H1 (cell line): ENCODE measurements around the gene DIDO1. TPM values are rescaled to one million over a fixed set of nuclear protein-coding genes. Genes with fewer than 3 reads are reported as not detected.

Experiments used
- CTCF ChIA-PET: fragments of 300-600 bp; sonication (Branson Sonifier 250); formaldehyde crosslinking; loops from one replicate; lab custom pipeline; 2021; ENCODE audit not compliant: partially characterized antibody; lab: Charles Lee
- POLR2A ChIA-PET: fragments of 300-600 bp; sonication (Branson Sonifier 250); formaldehyde crosslinking; loops from one replicate; lab custom pipeline; 2021; ENCODE audit warnings: inconsistent platforms; ENCODE audit not compliant: partially characterized antibody; lab: Charles Lee
- DNase-seq, 2 experiments: peaks; one replicate each; pipeline versions ENCODE4 v3.0.0 to v3.0.0-alpha.2; 2010 to 2022; ENCODE audit warnings: low spot score in 2 of 2, low read depth in 1 of 2, mixed read lengths in 1 of 2
- FAIRE-seq: peaks from 2 replicates; lab custom pipeline; 2011; peaks lifted over from hg19 to GRCh38; lab: Jason Lieb, UNC
- H2AFZ ChIP-seq: 2 replicates; pipeline ENCODE4 v1.8.1; 2012; ENCODE audit warnings: low read length, inconsistent platforms
- H2AK5ac ChIP-seq: 2 replicates; pipeline ENCODE4 v1.6.1; 2013; ENCODE audit warnings: low read depth, low read length
- H2BK120ac ChIP-seq: replicated peaks from 2 replicates; pipeline ENCODE3; 2013; ENCODE audit warnings: low read depth, low read length, inconsistent platforms
- H2BK12ac ChIP-seq: 2 replicates; pipeline ENCODE4 v1.6.1; 2013; ENCODE audit warnings: low read depth, low read length
- H2BK15ac ChIP-seq: 2 replicates; pipeline ENCODE4 v1.6.1; 2013; ENCODE audit warnings: low read length
- H2BK20ac ChIP-seq: 2 replicates; pipeline ENCODE4 v1.6.1; 2013; ENCODE audit warnings: low read length
- H2BK5ac ChIP-seq: 2 replicates; pipeline ENCODE4 v1.6.1; 2013; ENCODE audit warnings: low read depth, low read length
- H3K14ac ChIP-seq: 2 replicates; pipeline ENCODE4 v1.6.1; 2013; ENCODE audit warnings: inconsistent platforms; ENCODE audit not compliant: insufficient read length
- H3K18ac ChIP-seq: 2 replicates; pipeline ENCODE4 v1.6.1; 2013; ENCODE audit warnings: low read length; ENCODE audit errors: extremely low read depth
- H3K23ac ChIP-seq: 2 replicates; pipeline ENCODE4 v1.6.1; 2013; ENCODE audit warnings: inconsistent platforms; ENCODE audit not compliant: insufficient read length
- H3K23me2 ChIP-seq: 2 replicates; pipeline ENCODE4 v1.6.1; 2013; ENCODE audit warnings: low read depth, low read length
- H3K27ac ChIP-seq: 2 replicates; pipeline ENCODE4 v1.6.1; 2011; ENCODE audit warnings: low read depth, low read length, inconsistent platforms
- H3K27me3 ChIP-seq, 4 experiments: replicated peaks in 1 of 4; 1 replicate in 1 of 4; 2 replicates in 3 of 4; pipeline versions ENCODE4 v1.6.1 to v1.8.1; 2011 to 2013; ENCODE audit warnings: low read length in 3 of 4, mild to moderate bottlenecking in 3 of 4, inconsistent platforms in 2 of 4, mixed read lengths in 2 of 4, moderate library complexity in 1 of 4; ENCODE audit not compliant: control insufficient read depth in 3 of 4, insufficient read depth in 3 of 4; ENCODE audit errors: extremely low read depth in 1 of 4
- H3K36me3 ChIP-seq, 4 experiments: 2 replicates each; pipeline versions ENCODE4 v1.6.1 to v1.8.1; 2011 to 2013; ENCODE audit warnings: mild to moderate bottlenecking in 4 of 4, low read length in 3 of 4, moderate library complexity in 2 of 4, control low read depth in 1 of 4, inconsistent platforms in 1 of 4; ENCODE audit not compliant: insufficient read depth in 4 of 4, control insufficient read depth in 2 of 4
- H3K4ac ChIP-seq: replicated peaks from 2 replicates; pipeline ENCODE3; 2013; ENCODE audit warnings: low read length, low read depth, mixed read lengths, inconsistent platforms; ENCODE audit not compliant: insufficient read length
- H3K4me1 ChIP-seq, 4 experiments: replicated peaks in 1 of 4; 1 replicate in 1 of 4; 2 replicates in 3 of 4; pipeline versions ENCODE4 v1.6.1 to v1.8.1; 2011 to 2013; ENCODE audit warnings: low read length in 3 of 4, inconsistent platforms in 2 of 4, mixed read lengths in 1 of 4; ENCODE audit not compliant: insufficient read depth in 4 of 4, control insufficient read depth in 3 of 4
- H3K4me2 ChIP-seq, 2 experiments: 2 replicates each; pipeline versions ENCODE4 v1.6.1 to v1.8.1; 2011 to 2013; ENCODE audit warnings: low read depth in 2 of 2, low read length in 2 of 2, control low read depth in 1 of 2, inconsistent platforms in 1 of 2, mild to moderate bottlenecking in 1 of 2; ENCODE audit not compliant: insufficient read depth in 1 of 2
- H3K4me3 ChIP-seq, 4 experiments: fragments of 200-600, 300-600 bp in 1 of 4; sonication (generic), shearing (Covaris generic), sonication (Bioruptor Twin) in 1 of 4; 2 replicates each; pipeline versions ENCODE4 v1.5.1 to v1.8.1; 2011 to 2016; ENCODE audit warnings: low read length in 4 of 4, low read depth in 3 of 4, control low read depth in 2 of 4, inconsistent platforms in 2 of 4, mild to moderate bottlenecking in 2 of 4, mixed read lengths in 1 of 4, moderate library complexity in 1 of 4; ENCODE audit not compliant: insufficient read depth in 2 of 4; ENCODE audit errors: extremely low read depth in 1 of 4
- H3K56ac ChIP-seq: replicated peaks from 2 replicates; pipeline ENCODE3; 2013; ENCODE audit warnings: low read depth, mild to moderate bottlenecking, mixed read lengths, low read length, inconsistent platforms; ENCODE audit not compliant: insufficient read length
- H3K79me1 ChIP-seq: 2 replicates; pipeline ENCODE4 v1.6.1; 2013; ENCODE audit warnings: low read depth, low read length, control low read depth
- H3K79me2 ChIP-seq, 2 experiments: 2 replicates each; pipeline versions ENCODE4 v1.6.1 to v1.8.1; 2012 to 2013; ENCODE audit warnings: low read length in 2 of 2, mild to moderate bottlenecking in 2 of 2, inconsistent platforms in 1 of 2; ENCODE audit not compliant: insufficient read depth in 2 of 2, control insufficient read depth in 1 of 2
- H3K9ac ChIP-seq, 4 experiments: replicated peaks in 1 of 4; 1 replicate in 1 of 4; 2 replicates in 3 of 4; pipeline versions ENCODE4 v1.6.1 to v1.8.1; 2011 to 2013; ENCODE audit warnings: low read depth in 3 of 4, low read length in 3 of 4, control low read depth in 2 of 4, mild to moderate bottlenecking in 2 of 4, moderate library complexity in 2 of 4, inconsistent platforms in 1 of 4; ENCODE audit errors: extremely low read depth in 1 of 4
- H3K9me3 ChIP-seq, 2 experiments: 2 replicates each; pipeline versions ENCODE4 v1.6.1 to v1.8.1; 2012 to 2013; ENCODE audit warnings: mild to moderate bottlenecking in 2 of 2, moderate library complexity in 2 of 2, control low read depth in 1 of 2, inconsistent platforms in 1 of 2, low read depth in 1 of 2, low read length in 1 of 2, mixed read lengths in 1 of 2; ENCODE audit not compliant: insufficient read depth in 2 of 2
- H4K20me1 ChIP-seq, 2 experiments: replicated peaks in 1 of 2; 2 replicates each; pipeline versions ENCODE3 to v1.8.1; 2011 to 2013; ENCODE audit warnings: inconsistent platforms in 2 of 2, low read length in 2 of 2, mild to moderate bottlenecking in 1 of 2; ENCODE audit not compliant: insufficient read depth in 2 of 2, control insufficient read depth in 1 of 2
- H4K5ac ChIP-seq: 2 replicates; pipeline ENCODE4 v1.6.1; 2013; ENCODE audit warnings: low read length, low read depth, mixed read lengths, inconsistent platforms; ENCODE audit not compliant: insufficient read length
- H4K8ac ChIP-seq: 2 replicates; pipeline ENCODE4 v1.8.0; 2013; ENCODE audit warnings: mild to moderate bottlenecking, moderate library complexity, low read length, inconsistent platforms; ENCODE audit not compliant: insufficient read depth; ENCODE audit errors: extremely low read depth
- H4K91ac ChIP-seq: replicated peaks from 2 replicates; pipeline ENCODE3; 2013; ENCODE audit warnings: low read length, mixed read lengths, inconsistent platforms; ENCODE audit not compliant: insufficient read length
- CTCF ChIP-seq, 3 experiments: IDR thresholded peaks; 1 replicate in 2 of 3; 2 replicates in 1 of 3; pipeline versions ENCODE4 v1.5.1 to v1.6.1; 2011; ENCODE audit warnings: low read length in 3 of 3, mild to moderate bottlenecking in 3 of 3, inconsistent platforms in 2 of 3, low read depth in 1 of 3, moderate library complexity in 1 of 3; ENCODE audit not compliant: insufficient read depth in 1 of 3; ENCODE audit errors: control extremely low read depth in 1 of 3
- PHF8 ChIP-seq: fragments of 200-600 bp; sonication (generic); conservative IDR thresholded peaks from 2 replicates; pipeline ENCODE4 v1.7.1; 2012; ENCODE audit warnings: low read depth, mild to moderate bottlenecking, inconsistent platforms, low read length, moderate library complexity
- POLR2AphosphoS5 ChIP-seq: IDR thresholded peaks from 2 replicates; pipeline ENCODE4 v1.6.1; 2011; ENCODE audit warnings: low read depth, low read length
- RAD21 ChIP-seq, 2 experiments: IDR thresholded peaks in 1 of 2; conservative IDR thresholded peaks in 1 of 2; 2 replicates each; pipeline ENCODE4 v1.6.1; 2011; ENCODE audit warnings: low read depth in 2 of 2, low read length in 2 of 2, improper control_type of control experiment in 1 of 2, inconsistent platforms in 1 of 2, mild to moderate bottlenecking in 1 of 2, moderate library complexity in 1 of 2
- WGBS, 2 experiments: shearing (Covaris generic) in 1 of 2; methylation state at CpG; one replicate each; pipeline versions ENCODE4 v1.1.6 to v1.1.7; 2013 to 2015; ENCODE audit warnings: low lambda C conversion rate in 2 of 2, mixed read lengths in 2 of 2, inconsistent platforms in 1 of 2, low coverage in 1 of 2, missing lambda C conversion rate in 1 of 2; ENCODE audit not compliant: insufficient replicate concordance in 2 of 2, insufficient coverage in 1 of 2, insufficient read length in 1 of 2; ENCODE audit errors: extremely low coverage in 1 of 2, missing lambda C conversion rate in 1 of 2; 5-methylcytosine and 5-hydroxymethylcytosine counted together
- polyA plus RNA-seq, 7 experiments: library from polyadenylated mRNA; depleted of rRNA in 3 of 7; stranded (reverse) in 5 of 7; unstranded in 2 of 7; fragments of >200 nt in 5 of 7; fragments of 200-250 nt in 2 of 7; gene quantifications; 1 replicate in 5 of 7; 2 replicates in 1 of 7; 4 replicates in 1 of 7; pipeline versions ENCODE4 v1.2.1 to v1.2.3, GENCODE V29; 2011 to 2013; ENCODE audit warnings: missing spikeins in 2 of 7, mixed read lengths in 2 of 7
- total RNA-seq: library from RNA; stranded (reverse); fragmentation: NEBNext Ultra II Directional; extraction: Animal tissue kit (Norgen Biotek cat#: 25700); gene quantifications from 2 replicates; pipeline ENCODE4 v1.2.1, GENCODE V29; 2021

DIDO1 gene
- total and polyA plus RNA-seq, 2 of the 8 experiments (the other 6 are each of a cell fraction or from before 2014, with no cell fraction given), result 53.6 to 82.8 TPM

- Histone ChIP-seq H2AK5ac (no peak overlapping the region), H3K9me3 (no peaks in the 10 kb centered on the region), H4K5ac (peak overlapping the region; percentile 80), H3K56ac (no peak overlapping the region), H3K9ac (peak overlapping the region in 1 of 4 experiments; percentile 1; a peak in 2 of 7 replicates), H4K20me1 (peaks cover 0 to 18% of the 10 kb centered on the region in 2 experiments), H3K4ac (no peak overlapping the region), H2BK20ac (no peak overlapping the region), H3K36me3 (peaks cover 0 to 13% (median 5%) of the 10 kb centered on the region in 4 experiments; a peak in 5 of 8 replicates), H3K18ac (no peak overlapping the region; the same call in 1 of the 2 replicates), H3K4me2 (peak overlapping the region in 1 of 2 experiments; percentile 6; a peak in 1 of 4 replicates), H2BK120ac (no peak overlapping the region), H3K4me3 (peak overlapping the region in 1 of 4 experiments; percentile 11; a peak in 2 of 8 replicates), H3K23ac (no peak overlapping the region), H2BK12ac (no peak overlapping the region), H2BK15ac (no peak overlapping the region), H4K8ac (peak overlapping the region; percentile 85), H3K27me3 (no peaks in the 10 kb centered on the region), H4K91ac (no peak overlapping the region), H3K4me1 (peaks cover 0 to 3% (median 0%) of the 10 kb centered on the region in 4 experiments; a peak in 2 of 7 replicates), H3K14ac (no peak overlapping the region), H3K79me1 (peaks cover 3% of the 10 kb centered on the region; the same call in 1 of the 2 replicates), H3K79me2 (no peaks in the 10 kb centered on the region), H3K23me2 (no peaks in the 10 kb centered on the region), H3K27ac (peak overlapping the region; percentile 38; the same call in 1 of the 2 replicates), H2BK5ac (no peak overlapping the region; the same call in 1 of the 2 replicates), H2AFZ (no peak overlapping the region)
- peak; percentile 14 to 24 (median 21); a peak in 3 of 4 replicates for TF ChIP-seq CTCF (IDR thresholded peaks at IDR 0.05; ENCODE audit: control extremely low read depth in 1 of 3, insufficient read depth in 1 of 3, low read depth in 1 of 3, low read length in 3 of 3)
- no peak for TF ChIP-seq POLR2AphosphoS5
- TF ChIP-seq PHF8, result 0 out of 2 replicates have a peak, but pooled peaks have one; percentile 29
- peak; percentile 27 to 34; a peak in 2 of 4 replicates for TF ChIP-seq RAD21 (IDR thresholded peaks at IDR 0.05 in 1 of 2, conservative IDR thresholded peaks at IDR 0.05 in 1 of 2; ENCODE audit: low read depth in 2 of 2, low read length in 2 of 2)
- WGBS, 2 experiments, result 77% methylated on average over 14 of the region's 19 CpGs; no CpG with 5 or more reads in 1 of the 2 experiments
- CTCF ChIA-PET, result interaction anchor here (0.6 to 1.8 kb wide), 6 partner anchors 9 to 576 kb away, joined by 3 to 7 read pairs (median 4); partner anchors contain the start of gene PTK6
- POLR2A ChIA-PET, result interaction anchor here (0.6 to 1.6 kb wide), 7 partner anchors 7 to 63 kb away, joined by 3 to 6 read pairs (median 3); partner anchors contain the start of gene GID8
- FAIRE-seq (no peak), DNase-seq (no peak)
These were observed 35.0 kb upstream of the DIDO1 start for GRCh38 chr20:62961310-62961783.
